OCI-LY3 (cell line): ENCODE data around the gene GMPPA.

Experiments used
- H2AFZ ChIP-seq: fragments of 200-600, 300-600 bp; shearing (Covaris generic); 2 replicates; pipeline ENCODE4 v1.6.0; 2014; ENCODE audit warnings: antibody characterized with exemption, low read depth, low read length
- H3K27ac ChIP-seq: fragments of 200-600, 300-600 bp; sonication (generic); 2 replicates; pipeline ENCODE4 v1.5.1; 2014; ENCODE audit warnings: mild to moderate bottlenecking, low read length, moderate library complexity, mixed read lengths
- H3K27me3 ChIP-seq: fragments of 200-600, 300-600 bp; sonication (generic); 2 replicates; pipeline ENCODE4 v1.6.1; 2014; ENCODE audit warnings: low read depth, low read length, mixed read lengths
- H3K36me3 ChIP-seq: fragments of 200-600, 300-600 bp; sonication (generic); replicated peaks from 2 replicates; pipeline ENCODE3; 2014; ENCODE audit warnings: low read depth, low read length, mixed read lengths
- H3K4me1 ChIP-seq: fragments of 300-600, 200-600 bp; sonication (generic); 2 replicates; pipeline ENCODE4 v1.6.1; 2014; ENCODE audit warnings: low read length, mixed read lengths
- H3K4me2 ChIP-seq: fragments of 200-600, 300-600 bp; sonication (generic); 2 replicates; pipeline ENCODE4 v1.6.1; 2014; ENCODE audit warnings: low read length, mixed read lengths
- H3K4me3 ChIP-seq: fragments of 300-600, 200-600 bp; sonication (generic); 2 replicates; pipeline ENCODE4 v1.5.1; 2014; ENCODE audit warnings: antibody characterized with exemption, mild to moderate bottlenecking, low read length, moderate library complexity
- H3K79me2 ChIP-seq: fragments of 300-600, 200-600 bp; shearing (Covaris generic); 2 replicates; pipeline ENCODE4 v1.6.1; 2014; ENCODE audit warnings: mild to moderate bottlenecking, low read length, mixed read lengths
- H3K9ac ChIP-seq: fragments of 300-600, 200-600 bp; shearing (Covaris generic); 2 replicates; pipeline ENCODE4 v1.6.0; 2014; ENCODE audit warnings: mild to moderate bottlenecking, low read length, moderate library complexity
- H3K9me3 ChIP-seq: fragments of 200-600, 300-600 bp; shearing (Covaris generic); 2 replicates; pipeline ENCODE4 v1.6.1; 2014; ENCODE audit warnings: low read length, mixed read lengths; ENCODE audit not compliant: insufficient read depth
- H4K20me1 ChIP-seq: fragments of 200-600, 300-600 bp; sonication (generic); 2 replicates; pipeline ENCODE4 v1.6.1; 2016; ENCODE audit warnings: low read length, mixed read lengths; ENCODE audit not compliant: insufficient read depth
- CTCF ChIP-seq: fragments of 200-600, 300-600 bp; sonication (generic); IDR thresholded peaks from 2 replicates; pipeline ENCODE4 v1.5.1; 2014; ENCODE audit warnings: antibody characterized with exemption, low read length, low read depth
- EZH2phosphoT487 ChIP-seq: fragments of 200-600 bp; shearing (Covaris generic); IDR thresholded peaks from 2 replicates; pipeline ENCODE4 v1.6.1; 2018; ENCODE audit warnings: antibody characterized with exemption, mixed run types, low read depth

The GMPPA gene

GRCh38 chr2:219498280-219499057 lies at the start of gene GMPPA:
GMPPA (plus strand) TSS chr2:219498891; CDS start chr2:219499976, 1,085 bp downstream.
- Histone ChIP-seq H4K20me1 (no peaks in the 10 kb centered on the region), H3K9me3 (no peaks in the 10 kb centered on the region), H2AFZ (peak within 1 kb of the TSS; percentile 64; the same call in 1 of the 2 replicates), H3K27ac (peak within 1 kb of the TSS; percentile 29; the same call in 1 of the 2 replicates), H3K79me2 (peaks cover 11% of the 10 kb centered on the region), H3K4me1 (peaks cover 11% of the 10 kb centered on the region), H3K9ac (peak within 1 kb of the TSS; percentile 88), H3K27me3 (peaks cover 8% of the 10 kb centered on the region; the same call in 1 of the 2 replicates), H3K4me2 (peak within 1 kb of the TSS; percentile 91), H3K36me3 (no peaks in the 10 kb centered on the region), H3K4me3 (peak within 1 kb of the TSS; percentile 98)
- TF ChIP-seq EZH2phosphoT487 (no peak), CTCF (no peak)

- Histone ChIP-seq H3K9me3 (no peaks in the 10 kb centered on the region), H3K27ac (no peak overlapping the region), H3K9ac (no peak overlapping the region), H3K4me1 (peaks cover 7% of the 10 kb centered on the region), H2AFZ (no peak overlapping the region), H3K27me3 (no peaks in the 10 kb centered on the region), H3K4me2 (no peak overlapping the region), H3K79me2 (no peaks in the 10 kb centered on the region), H3K36me3 (no peaks in the 10 kb centered on the region), H4K20me1 (no peaks in the 10 kb centered on the region), H3K4me3 (no peak overlapping the region)
- TF ChIP-seq EZH2phosphoT487 (no peak), CTCF (no peak)
Observed at GRCh38 chr2:219449609-219450008, 49.1 kb upstream of the GMPPA start.

- no peaks in the 10 kb centered on the region for H3K36me3 ChIP-seq
- no peaks in the 10 kb centered on the region for H4K20me1 ChIP-seq
- no peaks in the 10 kb centered on the region for H3K27me3 ChIP-seq
- no peak overlapping the region for H3K4me2 ChIP-seq
- H3K9me3 ChIP-seq, result no peaks in the 10 kb centered on the region
- H3K4me3 ChIP-seq, result no peak overlapping the region
- no peaks in the 10 kb centered on the region for H3K79me2 ChIP-seq
- H3K27ac ChIP-seq, result no peak overlapping the region
- no peak overlapping the region for H2AFZ ChIP-seq
- peaks cover 7% of the 10 kb centered on the region for H3K4me1 ChIP-seq
- TF ChIP-seq EZH2phosphoT487, result no peak
- TF ChIP-seq CTCF, result no peak
- H3K9ac ChIP-seq, result no peak overlapping the region
Observed at GRCh38 chr2:219451661-219452360, 46.9 kb upstream of the GMPPA start.
